GM21825 (cell line): ENCODE results near the gene PATL1.
"Not testable (repeated sequence)": the region's sequence is repeated elsewhere in the genome, so short reads cannot be mapped to it uniquely, and the experiment has no call there.

Source experiments
- ATAC-seq: cut with Tn5 transposase; IDR thresholded peaks from one replicate; pipeline ENCODE4 v1.9.1; 2021; ENCODE audit warnings: mild to moderate bottlenecking, moderate library complexity; ENCODE audit not compliant: unreplicated experiment

The PATL1 gene

GRCh38 chr11:59676205-59676604, 7.4 kb upstream of the PATL1 start:
- ATAC-seq = no peak

- ATAC-seq = no peak
These were observed 5.5 kb upstream of the PATL1 start for GRCh38 chr11:59674291-59674690.

GRCh38 chr11:59673291-59673690, 4.5 kb upstream of the PATL1 start:
- ATAC-seq = no peak

GRCh38 chr11:59671471-59671870, 2.6 kb upstream of the PATL1 start:
- ATAC-seq = no peak

GRCh38 chr11:59669611-59670009, 773 bp upstream of the PATL1 start:
- peak; percentile 4 for ATAC-seq

- ATAC-seq = peak; percentile 23
These were observed 468 bp downstream of the PATL1 start for GRCh38 chr11:59668188-59668949.

- no peak for ATAC-seq
These were observed 1.0 kb downstream of the PATL1 start for GRCh38 chr11:59667812-59668187.

- no peak for ATAC-seq
These were observed 1.9 kb downstream of the PATL1 start for GRCh38 chr11:59666969-59667368.

GRCh38 chr11:59660621-59661020, 8.2 kb downstream of the PATL1 start:
- no peak for ATAC-seq

- ATAC-seq = no peak
These were observed 8.9 kb downstream of the PATL1 start for GRCh38 chr11:59659981-59660380.

GRCh38 chr11:59658036-59658435, 10.8 kb downstream of the PATL1 start:
- no peak for ATAC-seq

GRCh38 chr11:59654893-59655292, 13.9 kb downstream of the PATL1 start:
- ATAC-seq = no peak

- no peak for ATAC-seq
These were observed 21.4 kb downstream of the PATL1 start for GRCh38 chr11:59647245-59647980.

GRCh38 chr11:59644528-59644927, 24.3 kb downstream of the PATL1 start:
- ATAC-seq = no peak

- no peak for ATAC-seq
These were observed 25.4 kb downstream of the PATL1 start for GRCh38 chr11:59643390-59643789.

GRCh38 chr11:59641156-59641555, 27.7 kb downstream of the PATL1 start:
- ATAC-seq = no peak

GRCh38 chr11:59630493-59630892, 38.3 kb downstream of the PATL1 start:
- ATAC-seq = no peak

- no peak for ATAC-seq
These were observed 38.8 kb downstream of the PATL1 start for GRCh38 chr11:59629996-59630395.

GRCh38 chr11:59626969-59627368, 41.9 kb downstream of the PATL1 start:
- ATAC-seq = not testable (repeated sequence)

GRCh38 chr11:59625703-59626102, 43.1 kb downstream of the PATL1 start:
- ATAC-seq = no peak

- ATAC-seq = no peak
These were observed 51.0 kb downstream of the PATL1 start for GRCh38 chr11:59617876-59618275.

GRCh38 chr11:59616396-59616982, 52.3 kb downstream of the PATL1 start:
- ATAC-seq = no peak
